Nephron (organoid): Measurements from ENCODE around the gene ATF7.

Source experiments
- H3K27ac Mint-ChIP-seq, 3 experiments: 2 replicates each; pipeline ENCODE4 v1.8.0; 2020; ENCODE audit warnings: mixed read lengths in 3 of 3, mild to moderate bottlenecking in 2 of 3, moderate library complexity in 1 of 3
- H3K27me3 Mint-ChIP-seq: 2 replicates; pipeline ENCODE4 v1.8.0; 2021; ENCODE audit warnings: low read depth, mild to moderate bottlenecking, moderate library complexity, mixed read lengths
- H3K36me3 Mint-ChIP-seq: 2 replicates; pipeline ENCODE4 v1.8.0; 2020; ENCODE audit warnings: low read depth, mixed read lengths
- H3K4me1 Mint-ChIP-seq: 2 replicates; pipeline ENCODE4 v1.8.0; 2020; ENCODE audit warnings: mixed read lengths
- H3K4me3 Mint-ChIP-seq, 3 experiments: 2 replicates each; pipeline ENCODE4 v1.8.0; 2020; ENCODE audit warnings: mild to moderate bottlenecking in 3 of 3, mixed read lengths in 3 of 3, moderate library complexity in 2 of 3
- H3K9me3 Mint-ChIP-seq: 2 replicates; pipeline ENCODE4 v1.8.0; 2020; ENCODE audit warnings: mixed read lengths
- CTCF ChIP-seq, 3 experiments: fragments of 200-600 bp; sonication (generic); IDR thresholded peaks; one replicate each; pipeline ENCODE4 v1.5.0; 2021; ENCODE audit warnings: antibody characterized with exemption in 3 of 3; ENCODE audit not compliant: unreplicated experiment in 3 of 3

The ATF7 gene

GRCh38 chr12:53474077-53474476, 152.1 kb downstream of the ATF7 start:
- H3K4me1 Mint-ChIP-seq, result peaks cover 42% of the 10 kb centered on the region
- no peaks in the 10 kb centered on the region for H3K27me3 Mint-ChIP-seq
- H3K9me3 Mint-ChIP-seq, result no peaks in the 10 kb centered on the region

GRCh38 chr12:53472056-53472582, 154.1 kb downstream of the ATF7 start:
- Mint-ChIP-seq H3K4me1 (peaks cover 42% of the 10 kb centered on the region), H3K4me3 (no peak overlapping the region), H3K27me3 (no peaks in the 10 kb centered on the region), H3K36me3 (peaks cover 82% of the 10 kb centered on the region), H3K27ac (peak overlapping the region in 2 of 3 experiments; percentile 16 to 56), H3K9me3 (no peaks in the 10 kb centered on the region)
- TF ChIP-seq CTCF (IDR thresholded peaks at IDR 0.05; ENCODE audit: unreplicated experiment in 3 of 3), result no peak

More at GRCh38 chr12:53474077-53474476, 152.1 kb downstream of the ATF7 start:
- Mint-ChIP-seq H3K4me3 (no peak overlapping the region), H3K36me3 (peaks cover 72% of the 10 kb centered on the region), H3K27ac (peak overlapping the region; percentile 84 to 87 (median 85))
- TF ChIP-seq CTCF (IDR thresholded peaks at IDR 0.05; ENCODE audit: unreplicated experiment in 3 of 3), result no peak

- no peak overlapping the region for H3K4me3 Mint-ChIP-seq
- no peaks in the 10 kb centered on the region for H3K9me3 Mint-ChIP-seq
- peaks cover 24% of the 10 kb centered on the region for H3K4me1 Mint-ChIP-seq
- TF ChIP-seq CTCF (IDR thresholded peaks at IDR 0.05; ENCODE audit: unreplicated experiment in 3 of 3), result no peak
- no peaks in the 10 kb centered on the region for H3K27me3 Mint-ChIP-seq
- H3K36me3 Mint-ChIP-seq, result peaks cover 80% of the 10 kb centered on the region
- H3K27ac Mint-ChIP-seq, result no peak overlapping the region
These were observed 157.9 kb downstream of the ATF7 start for GRCh38 chr12:53468282-53468681.

GRCh38 chr12:53467880-53468279, 158.3 kb downstream of the ATF7 start:
- Mint-ChIP-seq H3K27me3 (no peaks in the 10 kb centered on the region), H3K36me3 (peaks cover 84% of the 10 kb centered on the region), H3K9me3 (no peaks in the 10 kb centered on the region), H3K27ac (no peak overlapping the region), H3K4me3 (no peak overlapping the region), H3K4me1 (peaks cover 24% of the 10 kb centered on the region)
- TF ChIP-seq CTCF (IDR thresholded peaks at IDR 0.05; ENCODE audit: unreplicated experiment in 3 of 3), result no peak

GRCh38 chr12:53467082-53467481, 159.1 kb downstream of the ATF7 start:
- no peak for TF ChIP-seq CTCF (IDR thresholded peaks at IDR 0.05; ENCODE audit: unreplicated experiment in 3 of 3)
- Mint-ChIP-seq H3K9me3 (no peaks in the 10 kb centered on the region), H3K27ac (no peak overlapping the region), H3K4me3 (no peak overlapping the region), H3K27me3 (no peaks in the 10 kb centered on the region), H3K36me3 (peaks cover 84% of the 10 kb centered on the region), H3K4me1 (peaks cover 23% of the 10 kb centered on the region)

- no peak for TF ChIP-seq CTCF (IDR thresholded peaks at IDR 0.05; ENCODE audit: unreplicated experiment in 3 of 3)
- no peaks in the 10 kb centered on the region for H3K9me3 Mint-ChIP-seq
- peaks cover 84% of the 10 kb centered on the region for H3K36me3 Mint-ChIP-seq
- no peak overlapping the region for H3K4me3 Mint-ChIP-seq
- no peaks in the 10 kb centered on the region for H3K27me3 Mint-ChIP-seq
- H3K27ac Mint-ChIP-seq, result peak overlapping the region in 1 of 3 experiments; percentile 27
- H3K4me1 Mint-ChIP-seq, result peaks cover 21% of the 10 kb centered on the region
These were observed 159.5 kb downstream of the ATF7 start for GRCh38 chr12:53466640-53467039.
